ENCODE data around the gene ARSI.

ARSI gene

GRCh38 chr5:150325426-150325825, 22.7 kb upstream of the ARSI start:
- DNase-seq = no peak

GRCh38 chr5:150323819-150324218, 21.1 kb upstream of the ARSI start:
- DNase-seq = no peak

GRCh38 chr5:150323092-150323491, 20.4 kb upstream of the ARSI start:
- DNase-seq = no peak

- DNase-seq = no peak
Measured at GRCh38 chr5:150322202-150322601, 19.5 kb upstream of the ARSI start.

- DNase-seq = no peak
Measured at GRCh38 chr5:150321784-150322183, 19.1 kb upstream of the ARSI start.

- DNase-seq = no peak
Measured at GRCh38 chr5:150321211-150321610, 18.5 kb upstream of the ARSI start.

- DNase-seq = no peak
Measured at GRCh38 chr5:150320044-150320613, 17.4 kb upstream of the ARSI start.

GRCh38 chr5:150319484-150319790, 16.7 kb upstream of the ARSI start:
- no peak for DNase-seq

GRCh38 chr5:150318613-150319483, 16.1 kb upstream of the ARSI start:
- DNase-seq = no peak

GRCh38 chr5:150317048-150318003, 14.6 kb upstream of the ARSI start:
- DNase-seq = no peak

GRCh38 chr5:150316320-150316719, 13.6 kb upstream of the ARSI start:
- DNase-seq = no peak

- no peak for DNase-seq
Measured at GRCh38 chr5:150315245-150315644, 12.5 kb upstream of the ARSI start.

GRCh38 chr5:150313921-150314716, 11.4 kb upstream of the ARSI start:
- DNase-seq = no peak

- DNase-seq = no peak
Measured at GRCh38 chr5:150313501-150313900, 10.8 kb upstream of the ARSI start.

- no peak for DNase-seq
Measured at GRCh38 chr5:150312518-150312917, 9.8 kb upstream of the ARSI start.

- no peak for DNase-seq
Measured at GRCh38 chr5:150311015-150311692, 8.4 kb upstream of the ARSI start.

GRCh38 chr5:150310246-150310645, 7.5 kb upstream of the ARSI start:
- no peak for DNase-seq

- no peak for DNase-seq
Measured at GRCh38 chr5:150309886-150310239, 7.2 kb upstream of the ARSI start.

GRCh38 chr5:150309101-150309885, 6.6 kb upstream of the ARSI start:
- DNase-seq = no peak

- DNase-seq = no peak
Measured at GRCh38 chr5:150307617-150308426, 5.1 kb upstream of the ARSI start.

- DNase-seq = no peak
Measured at GRCh38 chr5:150306775-150307174, 4.1 kb upstream of the ARSI start.
